ENCODE data around the gene KCNS1. TPM values are rescaled to one million over a fixed set of nuclear protein-coding genes. Genes with fewer than 3 reads are reported as not detected.
A peak's percentile ranks its signal among the peaks of the same experiment; 100 is the strongest.

KCNS1 gene
- total RNA-seq, 4 donors from 2014 or later = 1.0 to 5.5 (median 2.3) TPM

- Histone ChIP-seq H3K9me3 (no peaks in the 10 kb centered on the region), H3K4me3 (no peak overlapping the region), H3K27me3 (no peaks in the 10 kb centered on the region), H3K4me1 (peaks cover 16% of the 10 kb centered on the region), H3K36me3 (no peaks in the 10 kb centered on the region), H3K27ac (peak overlapping the region; percentile 61)
- TF ChIP-seq POLR2AphosphoS5 (IDR thresholded peaks at IDR 0.05) (no peak), POLR2A (IDR thresholded peaks at IDR 0.05) (no peak), EP300 (IDR thresholded peaks at IDR 0.05) (no peak)
- TF ChIP-seq, protein P1, sequence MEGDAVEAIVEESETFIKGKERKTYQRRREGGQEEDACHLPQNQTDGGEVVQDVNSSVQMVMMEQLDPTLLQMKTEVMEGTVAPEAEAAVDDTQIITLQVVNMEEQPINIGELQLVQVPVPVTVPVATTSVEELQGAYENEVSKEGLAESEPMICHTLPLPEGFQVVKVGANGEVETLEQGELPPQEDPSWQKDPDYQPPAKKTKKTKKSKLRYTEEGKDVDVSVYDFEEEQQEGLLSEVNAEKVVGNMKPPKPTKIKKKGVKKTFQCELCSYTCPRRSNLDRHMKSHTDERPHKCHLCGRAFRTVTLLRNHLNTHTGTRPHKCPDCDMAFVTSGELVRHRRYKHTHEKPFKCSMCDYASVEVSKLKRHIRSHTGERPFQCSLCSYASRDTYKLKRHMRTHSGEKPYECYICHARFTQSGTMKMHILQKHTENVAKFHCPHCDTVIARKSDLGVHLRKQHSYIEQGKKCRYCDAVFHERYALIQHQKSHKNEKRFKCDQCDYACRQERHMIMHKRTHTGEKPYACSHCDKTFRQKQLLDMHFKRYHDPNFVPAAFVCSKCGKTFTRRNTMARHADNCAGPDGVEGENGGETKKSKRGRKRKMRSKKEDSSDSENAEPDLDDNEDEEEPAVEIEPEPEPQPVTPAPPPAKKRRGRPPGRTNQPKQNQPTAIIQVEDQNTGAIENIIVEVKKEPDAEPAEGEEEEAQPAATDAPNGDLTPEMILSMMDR (IDR thresholded peaks at IDR 0.05) = no peak
- DNase-seq (ENCODE audit: low spot score in 2 of 2) = no peak
- 76% methylated on average over 3 of the region's 3 CpGs for WGBS
These were observed 12.9 kb upstream of the KCNS1 start for GRCh38 chr20:45113865-45114264.

DNA sequence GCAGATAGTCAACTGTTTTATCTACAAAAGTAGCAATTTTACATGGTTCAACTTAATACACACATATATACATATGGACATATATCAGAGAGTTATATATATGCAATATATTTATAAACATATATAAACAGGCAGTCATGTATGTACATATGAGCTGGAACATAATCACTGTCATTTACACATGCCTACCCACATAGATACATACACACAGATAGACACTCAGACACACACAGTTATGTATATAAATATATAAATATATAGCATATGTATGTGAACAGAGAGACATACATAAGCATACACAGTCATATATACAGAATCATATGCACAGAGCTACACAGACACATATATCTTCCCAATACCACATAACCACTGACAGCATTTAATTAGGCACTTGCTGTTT is 11.8 kb upstream of the KCNS1 start:
- H3K27me3 ChIP-seq = no peaks in the 10 kb centered on the region
- TF ChIP-seq, protein P1 (IDR thresholded peaks at IDR 0.05) = no peak
- TF ChIP-seq POLR2A (IDR thresholded peaks at IDR 0.05) (no peak), EP300 (IDR thresholded peaks at IDR 0.05) (no peak), POLR2AphosphoS5 (IDR thresholded peaks at IDR 0.05) (no peak)
- H3K36me3 ChIP-seq = no peaks in the 10 kb centered on the region
- H3K4me1 ChIP-seq = peaks cover 16% of the 10 kb centered on the region
- H3K27ac ChIP-seq = no peak overlapping the region
- no peak for DNase-seq (ENCODE audit: low spot score in 2 of 2)
- no peaks in the 10 kb centered on the region for H3K9me3 ChIP-seq
- no peak overlapping the region for H3K4me3 ChIP-seq

GRCh38 chr20:45111799-45112471 is 11.0 kb upstream of the KCNS1 start:
- H3K4me3 ChIP-seq = no peak overlapping the region
- H3K36me3 ChIP-seq = no peaks in the 10 kb centered on the region
- H3K27me3 ChIP-seq = no peaks in the 10 kb centered on the region
- peaks cover 16% of the 10 kb centered on the region for H3K4me1 ChIP-seq
- no peak for DNase-seq (ENCODE audit: low spot score in 2 of 2)
- TF ChIP-seq POLR2AphosphoS5 (IDR thresholded peaks at IDR 0.05) = no peak
- TF ChIP-seq, protein P1 (IDR thresholded peaks at IDR 0.05) = peak in 1 of 2 donors; percentile 44
- H3K9me3 ChIP-seq = no peaks in the 10 kb centered on the region
- no peak overlapping the region for H3K27ac ChIP-seq
- WGBS = 46% methylated on average over 16 of the region's 17 CpGs

- 76% methylated on average over 11 of the region's 11 CpGs for WGBS
These were observed 10.4 kb upstream of the KCNS1 start for GRCh38 chr20:45111285-45111684.

DNA sequence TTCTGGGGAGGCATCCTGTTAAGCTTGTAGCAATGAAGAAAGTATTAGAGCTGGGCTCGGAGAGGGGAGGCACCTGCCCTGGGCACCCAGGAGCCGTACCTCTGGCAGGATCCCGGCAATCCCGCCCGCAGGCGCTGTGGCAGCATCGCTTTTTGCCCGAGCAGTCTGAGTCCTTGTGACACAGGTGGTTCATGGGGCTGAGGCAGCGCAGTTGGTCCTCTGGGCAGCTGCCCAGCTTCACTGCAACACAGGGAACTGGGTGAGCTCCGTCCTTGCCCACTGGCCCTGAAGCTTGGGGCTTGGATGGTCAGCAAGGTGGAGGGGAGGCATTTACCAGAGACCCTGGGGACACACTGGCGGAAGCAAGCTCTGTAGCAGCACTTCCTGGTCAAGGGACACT is 9.4 kb upstream of the KCNS1 start:
- no peak for DNase-seq (ENCODE audit: low spot score in 2 of 2)
- H3K9me3 ChIP-seq = no peaks in the 10 kb centered on the region
- H3K36me3 ChIP-seq = no peaks in the 10 kb centered on the region
- 79% methylated on average over 10 of the region's 11 CpGs for WGBS
- H3K27ac ChIP-seq = no peak overlapping the region
- TF ChIP-seq, protein P1 (IDR thresholded peaks at IDR 0.05) = no peak
- TF ChIP-seq EP300 (IDR thresholded peaks at IDR 0.05) = no peak
- TF ChIP-seq POLR2A (IDR thresholded peaks at IDR 0.05) = no peak
- TF ChIP-seq POLR2AphosphoS5 (IDR thresholded peaks at IDR 0.05) = no peak
- H3K4me1 ChIP-seq = peaks cover 3% of the 10 kb centered on the region
- H3K4me3 ChIP-seq = no peak overlapping the region
- H3K27me3 ChIP-seq = no peaks in the 10 kb centered on the region

More at GRCh38 chr20:45111285-45111684, 10.4 kb upstream of the KCNS1 start:
- no peaks in the 10 kb centered on the region for H3K36me3 ChIP-seq
- H3K4me3 ChIP-seq = no peak overlapping the region
- no peak for TF ChIP-seq EP300 (IDR thresholded peaks at IDR 0.05)
- no peak for TF ChIP-seq POLR2A (IDR thresholded peaks at IDR 0.05)
- TF ChIP-seq POLR2AphosphoS5 (IDR thresholded peaks at IDR 0.05) = no peak
- TF ChIP-seq, protein P1 (IDR thresholded peaks at IDR 0.05) = no peak
- no peaks in the 10 kb centered on the region for H3K9me3 ChIP-seq
- H3K4me1 ChIP-seq = peaks cover 12% of the 10 kb centered on the region
- H3K27me3 ChIP-seq = no peaks in the 10 kb centered on the region
- no peak overlapping the region for H3K27ac ChIP-seq
- DNase-seq (ENCODE audit: low spot score in 2 of 2) = no peak

Measured in suprapubic skin (tissue), 4 donors.